A673 (cell line): ENCODE results near the gene DLG4. TPM values are rescaled to one million over a fixed set of nuclear protein-coding genes. Genes with fewer than 3 reads are reported as not detected.

ENCODE experiments used
- BruUV-seq: library from RNA; stranded (reverse); fragments of 400-500 nt; replicated peaks from 2 replicates; lab custom pipeline; 2021; lab: Mats Ljungman, UMichigan
- CTCF ChIA-PET: fragments of 300-600 bp; sonication (Branson Sonifier 250); formaldehyde crosslinking; loops from one replicate; lab custom pipeline; 2022; ENCODE audit warnings: antibody characterized with exemption; lab: Charles Lee
- POLR2A ChIA-PET: fragments of 300-600 bp; sonication (Branson Sonifier 250); formaldehyde crosslinking; loops from one replicate; lab custom pipeline; 2022; ENCODE audit warnings: antibody characterized with exemption; ENCODE audit not compliant: low non-redundant PET; lab: Charles Lee
- DNase-seq: peaks from one replicate; pipeline ENCODE4 v3.0.0-alpha.2; 2015; ENCODE audit warnings: low spot score
- H3K27ac ChIP-seq: fragments of 200-600 bp; sonication (generic); 2 replicates; pipeline ENCODE4 v1.5.1; 2016; ENCODE audit warnings: mixed run types, low read depth, mild to moderate bottlenecking, mixed read lengths, antibody characterized with exemption, low read length; ENCODE audit not compliant: poor library complexity, severe bottlenecking
- H3K27me3 ChIP-seq: fragments of 200-600 bp; sonication (generic); replicated peaks from 2 replicates; pipeline ENCODE4 v1.6.1; 2017; ENCODE audit warnings: mixed run types, low read depth, mild to moderate bottlenecking, mixed read lengths, antibody characterized with exemption, low read length; ENCODE audit not compliant: insufficient read depth, poor library complexity
- H3K36me3 ChIP-seq: fragments of 200-600 bp; sonication (generic); 2 replicates; pipeline ENCODE4 v1.6.1; 2016; ENCODE audit warnings: mixed run types, mild to moderate bottlenecking, mixed read lengths, antibody characterized with exemption, low read length; ENCODE audit not compliant: insufficient read depth, poor library complexity, severe bottlenecking
- H3K4me1 ChIP-seq: fragments of 200-600 bp; sonication (generic); 2 replicates; pipeline ENCODE4 v1.6.1; 2017; ENCODE audit warnings: mixed run types, mild to moderate bottlenecking, mixed read lengths, antibody characterized with exemption, low read length; ENCODE audit not compliant: insufficient read depth, poor library complexity, severe bottlenecking
- H3K4me3 ChIP-seq: fragments of 200-600 bp; sonication (generic); 2 replicates; pipeline ENCODE4 v1.5.1; 2016; ENCODE audit warnings: low read depth, mixed run types, mild to moderate bottlenecking, mixed read lengths, low read length; ENCODE audit not compliant: poor library complexity, severe bottlenecking
- H3K9me3 ChIP-seq: fragments of 200-600 bp; sonication (generic); 2 replicates; pipeline ENCODE4 v1.6.1; 2016; ENCODE audit warnings: mixed run types, low read depth, mild to moderate bottlenecking, mixed read lengths, antibody characterized with exemption, low read length; ENCODE audit not compliant: poor library complexity, severe bottlenecking
- EZH2 ChIP-seq: fragments of 200-600 bp; sonication (generic); IDR thresholded peaks from 2 replicates; pipeline ENCODE4 v1.6.1; 2017; ENCODE audit warnings: borderline replicate concordance, low read depth, mild to moderate bottlenecking, mixed read lengths, antibody characterized with exemption, low read length; ENCODE audit not compliant: poor library complexity, severe bottlenecking
- intact Hi-C: fragments of 100-400 bp; cut with micrococcal nuclease; formaldehyde crosslinking; loops from one replicate; pipeline ENCODE4 v1.10.0; 2022; ENCODE audit not compliant: unreplicated experiment
- total RNA-seq: library from RNA; stranded (reverse); gene quantifications from 2 replicates; pipeline ENCODE4 v1.2.3, GENCODE V29; 2021
- TF ChIP-seq, protein P1 (sequence below): fragments of 300-800, 200-600 bp; sonication (generic); conservative IDR thresholded peaks from 2 replicates; pipeline ENCODE4 v1.5.1; 2017; ENCODE audit warnings: low read depth, mild to moderate bottlenecking, antibody characterized with exemption, low read length, moderate library complexity, mixed read lengths

Gene DLG4
- total RNA-seq, 1 experiment from 2014 or later: 74.7 TPM

- Histone ChIP-seq H3K4me1 (peaks cover 37% of the 10 kb centered on the region), H3K27me3 (no peaks in the 10 kb centered on the region), H3K36me3 (peaks cover 39% of the 10 kb centered on the region), H3K27ac (peak overlapping the region; percentile 95), H3K4me3 (peak overlapping the region; percentile 96), H3K9me3 (no peaks in the 10 kb centered on the region)
- no TSS peak for BruUV-seq
- POLR2A ChIA-PET: interaction anchor here (0.6 kb wide), 1 partner anchor 340 kb away, joined by 12 read pairs; no protein-coding TSS in a partner anchor
- peak; percentile 84 for DNase-seq
- intact Hi-C loops: no loop called here
- CTCF ChIA-PET: interaction anchor here (0.5 to 1.5 kb wide), 2 partner anchors 10 to 17 kb away, joined by 5 to 7 read pairs; no protein-coding TSS in a partner anchor
- TF ChIP-seq, protein P1, sequence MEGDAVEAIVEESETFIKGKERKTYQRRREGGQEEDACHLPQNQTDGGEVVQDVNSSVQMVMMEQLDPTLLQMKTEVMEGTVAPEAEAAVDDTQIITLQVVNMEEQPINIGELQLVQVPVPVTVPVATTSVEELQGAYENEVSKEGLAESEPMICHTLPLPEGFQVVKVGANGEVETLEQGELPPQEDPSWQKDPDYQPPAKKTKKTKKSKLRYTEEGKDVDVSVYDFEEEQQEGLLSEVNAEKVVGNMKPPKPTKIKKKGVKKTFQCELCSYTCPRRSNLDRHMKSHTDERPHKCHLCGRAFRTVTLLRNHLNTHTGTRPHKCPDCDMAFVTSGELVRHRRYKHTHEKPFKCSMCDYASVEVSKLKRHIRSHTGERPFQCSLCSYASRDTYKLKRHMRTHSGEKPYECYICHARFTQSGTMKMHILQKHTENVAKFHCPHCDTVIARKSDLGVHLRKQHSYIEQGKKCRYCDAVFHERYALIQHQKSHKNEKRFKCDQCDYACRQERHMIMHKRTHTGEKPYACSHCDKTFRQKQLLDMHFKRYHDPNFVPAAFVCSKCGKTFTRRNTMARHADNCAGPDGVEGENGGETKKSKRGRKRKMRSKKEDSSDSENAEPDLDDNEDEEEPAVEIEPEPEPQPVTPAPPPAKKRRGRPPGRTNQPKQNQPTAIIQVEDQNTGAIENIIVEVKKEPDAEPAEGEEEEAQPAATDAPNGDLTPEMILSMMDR: no peak
- no peak for TF ChIP-seq EZH2
Observed at GRCh38 chr17:7237761-7238419, 18.3 kb upstream of the DLG4 start.

DNA sequence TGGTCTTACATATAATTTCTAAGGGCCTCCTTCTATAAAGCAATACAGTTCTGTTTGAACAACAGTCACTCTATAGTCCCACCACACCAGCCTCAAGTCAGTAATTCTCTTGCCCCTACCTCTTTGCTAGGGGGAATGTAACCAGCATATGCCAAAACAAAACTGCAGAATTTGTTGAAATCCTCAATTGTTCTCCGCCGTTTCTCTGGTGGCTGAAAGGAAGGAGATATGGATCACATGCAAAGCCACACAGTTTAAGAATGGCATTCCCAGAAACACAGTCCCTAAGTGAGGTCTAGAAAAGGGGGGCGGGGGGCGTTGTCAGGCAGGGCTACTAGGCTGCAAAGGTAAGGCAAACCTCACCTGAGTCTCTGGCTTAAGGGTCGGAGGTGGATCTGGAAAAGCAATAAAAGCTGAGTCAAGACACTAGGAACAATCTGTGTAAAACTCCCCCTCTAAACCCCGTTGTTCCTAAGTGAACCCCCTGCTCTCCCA is 17.7 kb upstream of the DLG4 start:
- intact Hi-C loops: no loop called here
- POLR2A ChIA-PET: no interaction called here
- Histone ChIP-seq H3K27me3 (no peaks in the 10 kb centered on the region), H3K4me3 (peak overlapping the region; percentile 96), H3K36me3 (peaks cover 39% of the 10 kb centered on the region), H3K4me1 (peaks cover 39% of the 10 kb centered on the region), H3K27ac (peak overlapping the region; percentile 95), H3K9me3 (no peaks in the 10 kb centered on the region)
- DNase-seq: no peak
- CTCF ChIA-PET: interaction anchor here (0.5 to 1.5 kb wide), 2 partner anchors 10 to 17 kb away, joined by 5 to 7 read pairs; no protein-coding TSS in a partner anchor
- TF ChIP-seq, protein P1: no peak
- no peak for TF ChIP-seq EZH2
- BruUV-seq: no TSS peak

DNA sequence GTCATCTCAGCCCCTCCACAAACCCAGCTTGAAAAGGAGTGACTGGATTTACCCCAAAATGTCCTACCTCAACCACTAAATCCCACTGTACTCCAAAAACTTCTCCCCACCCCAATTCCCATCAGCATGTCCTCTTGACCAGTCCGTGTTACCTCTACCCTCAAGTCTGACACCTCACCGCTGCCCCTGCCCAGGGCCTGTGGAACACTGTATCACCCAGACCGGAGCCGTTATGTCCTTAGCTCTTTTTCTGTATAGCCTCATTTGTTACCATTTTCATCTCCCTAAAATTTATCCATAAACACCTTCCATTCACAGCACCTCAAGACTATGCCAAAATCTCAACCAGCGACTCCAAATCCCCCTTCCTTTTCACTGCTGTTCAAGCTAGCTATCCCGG is 17.2 kb upstream of the DLG4 start:
- Histone ChIP-seq H3K4me1 (peaks cover 44% of the 10 kb centered on the region), H3K4me3 (peak overlapping the region; percentile 96), H3K27me3 (no peaks in the 10 kb centered on the region), H3K36me3 (peaks cover 39% of the 10 kb centered on the region), H3K27ac (peak overlapping the region; percentile 95), H3K9me3 (no peaks in the 10 kb centered on the region)
- CTCF ChIA-PET: interaction anchor here (1.0 kb wide), 1 partner anchor 16 kb away, joined by 3 read pairs; no protein-coding TSS in a partner anchor
- intact Hi-C loops: no loop called here
- no peak for DNase-seq
- no TSS peak for BruUV-seq
- POLR2A ChIA-PET: interaction anchor here (0.5 kb wide), 1 partner anchor 332 kb away, joined by 4 read pairs; no protein-coding TSS in a partner anchor
- TF ChIP-seq, protein P1: no peak
- TF ChIP-seq EZH2: no peak
